ENCODE measurements around the gene CHCHD6.

CHCHD6 gene

DNA sequence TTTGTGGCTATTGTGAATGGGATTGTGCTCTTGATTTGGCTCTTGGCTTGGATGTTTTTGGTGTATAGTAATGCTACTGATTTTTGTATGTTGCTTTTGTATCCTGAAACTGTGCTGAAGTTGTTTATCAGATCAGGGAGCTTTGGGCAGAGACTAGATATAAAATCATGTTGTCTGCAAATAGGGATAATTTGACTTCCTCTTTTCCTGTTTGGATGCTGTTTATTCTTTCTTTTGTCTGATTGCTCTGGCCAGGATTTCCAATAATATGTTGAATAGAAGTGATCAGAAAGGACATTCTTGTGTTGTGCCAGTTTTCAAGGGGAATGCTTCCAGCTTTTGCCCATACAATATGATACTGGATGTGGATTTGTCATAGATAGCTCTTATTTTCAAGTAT is 66.1 kb downstream of the CHCHD6 start:
- in situ Hi-C loops (cut with MboI; ENCODE audit: low pct_unique_long_range_greater_than_20kb, low sequenced_read_pairs, unreplicated experiment): loop anchor here (25.0 kb wide), 1 partner anchor 217 kb away; the partner anchor contains the start of gene PLXNA1
- TF ChIP-seq CTCF (IDR thresholded peaks at IDR 0.05; ENCODE audit: extremely low read depth, insufficient read depth, missing control alignments): no peak
- no peak for DNase-seq (ENCODE audit: low spot score)

- DNase-seq (ENCODE audit: low spot score): no peak
- in situ Hi-C loops (cut with MboI; ENCODE audit: low pct_unique_long_range_greater_than_20kb, low sequenced_read_pairs, unreplicated experiment): loop anchor here (25.0 kb wide), 1 partner anchor 214 kb away; the partner anchor contains the start of gene PLXNA1
- TF ChIP-seq CTCF (IDR thresholded peaks at IDR 0.05; ENCODE audit: extremely low read depth, insufficient read depth, missing control alignments): no peak
Measured at GRCh38 chr3:126773167-126773566, 69.1 kb downstream of the CHCHD6 start.

DNA sequence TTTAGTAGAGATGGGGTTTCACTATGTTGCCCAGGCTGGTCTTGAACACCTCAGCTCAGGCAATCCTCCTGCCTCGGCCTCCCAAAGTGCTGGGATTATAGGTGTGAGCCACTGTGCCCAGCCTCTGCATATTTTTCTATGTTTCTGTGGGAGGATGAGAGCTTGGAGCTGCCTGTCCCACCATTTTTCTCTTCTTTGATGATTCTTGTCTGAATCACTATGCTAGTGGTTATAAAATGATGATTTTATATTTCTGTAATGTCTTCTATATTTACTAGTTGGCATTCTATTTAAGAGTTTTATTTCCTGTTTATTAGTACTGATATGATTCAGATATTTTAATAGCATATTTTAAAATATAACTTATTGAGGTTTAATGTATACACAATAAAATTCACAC is 69.7 kb downstream of the CHCHD6 start:
- in situ Hi-C loops (cut with MboI; ENCODE audit: low pct_unique_long_range_greater_than_20kb, low sequenced_read_pairs, unreplicated experiment): loop anchor here (25.0 kb wide), 1 partner anchor 214 kb away; the partner anchor contains the start of gene PLXNA1
- no peak for TF ChIP-seq CTCF (IDR thresholded peaks at IDR 0.05; ENCODE audit: extremely low read depth, insufficient read depth, missing control alignments)
- DNase-seq (ENCODE audit: low spot score): no peak

DNA sequence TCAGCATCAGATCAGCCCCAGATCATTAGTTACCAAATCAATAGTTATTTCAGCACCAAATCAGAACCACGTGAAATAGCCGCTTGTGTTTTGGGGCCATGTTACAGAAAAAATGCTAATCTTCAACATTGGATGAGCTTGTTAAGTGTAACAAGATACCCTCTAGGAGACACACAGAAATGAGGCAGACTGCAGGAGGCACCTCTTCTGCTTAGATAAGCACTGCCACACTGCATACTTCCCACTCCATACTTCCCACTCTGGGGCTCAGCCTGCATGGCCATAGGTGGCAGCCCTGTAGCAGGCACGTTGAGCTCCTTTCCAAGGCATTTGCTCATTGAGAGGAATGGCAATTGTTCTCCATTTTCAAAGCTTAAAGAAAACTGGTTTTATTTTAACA is 73.3 kb downstream of the CHCHD6 start:
- in situ Hi-C loops (cut with MboI; ENCODE audit: low pct_unique_long_range_greater_than_20kb, low sequenced_read_pairs, unreplicated experiment): no loop called here
- TF ChIP-seq CTCF (IDR thresholded peaks at IDR 0.05; ENCODE audit: extremely low read depth, insufficient read depth, missing control alignments): no peak
- DNase-seq (ENCODE audit: low spot score): no peak

DNA sequence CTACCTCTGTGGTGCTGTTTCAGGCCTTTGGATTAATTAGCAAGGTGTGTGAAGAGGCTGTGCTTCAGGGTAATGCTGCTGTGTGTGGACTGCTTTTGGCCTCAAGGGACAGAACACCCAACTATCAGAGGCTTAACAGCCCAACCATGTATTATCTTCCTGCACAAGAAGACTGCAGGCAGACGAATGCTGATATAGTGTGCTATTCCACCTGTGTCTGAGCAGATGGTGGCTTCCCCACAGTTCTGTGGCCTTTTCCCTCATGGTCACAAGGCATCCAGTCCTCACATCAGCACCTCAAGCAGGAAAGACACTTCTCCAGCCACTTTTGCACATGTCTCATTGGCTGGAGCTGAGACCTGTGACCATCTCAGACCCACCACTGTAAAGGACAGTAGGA is 76.6 kb downstream of the CHCHD6 start:
- in situ Hi-C loops (cut with MboI; ENCODE audit: low pct_unique_long_range_greater_than_20kb, low sequenced_read_pairs, unreplicated experiment): no loop called here
- no peak for DNase-seq (ENCODE audit: low spot score)
- TF ChIP-seq CTCF (IDR thresholded peaks at IDR 0.05; ENCODE audit: extremely low read depth, insufficient read depth, missing control alignments): no peak

- in situ Hi-C loops (cut with MboI; ENCODE audit: low pct_unique_long_range_greater_than_20kb, low sequenced_read_pairs, unreplicated experiment): no loop called here
- TF ChIP-seq CTCF (IDR thresholded peaks at IDR 0.05; ENCODE audit: extremely low read depth, insufficient read depth, missing control alignments): no peak
Measured at GRCh38 chr3:126781406-126781805, 77.4 kb downstream of the CHCHD6 start.

More at GRCh38 chr3:126781406-126781805, 77.4 kb downstream of the CHCHD6 start:
- DNase-seq (ENCODE audit: low spot score): no peak
